GM20000 (cell line): Measurements from ENCODE around the gene PPP1R14D.

Experiments
- DNase-seq: peaks from one replicate; pipeline ENCODE4 v3.0.0; 2012; ENCODE audit warnings: low spot score
- TF ChIP-seq, protein P1 (sequence below): IDR thresholded peaks from 2 replicates; pipeline ENCODE4 v1.5.1; 2012; ENCODE audit warnings: mild to moderate bottlenecking, control low read depth; ENCODE audit errors: extremely low read depth, missing control alignments

PPP1R14D gene

DNA sequence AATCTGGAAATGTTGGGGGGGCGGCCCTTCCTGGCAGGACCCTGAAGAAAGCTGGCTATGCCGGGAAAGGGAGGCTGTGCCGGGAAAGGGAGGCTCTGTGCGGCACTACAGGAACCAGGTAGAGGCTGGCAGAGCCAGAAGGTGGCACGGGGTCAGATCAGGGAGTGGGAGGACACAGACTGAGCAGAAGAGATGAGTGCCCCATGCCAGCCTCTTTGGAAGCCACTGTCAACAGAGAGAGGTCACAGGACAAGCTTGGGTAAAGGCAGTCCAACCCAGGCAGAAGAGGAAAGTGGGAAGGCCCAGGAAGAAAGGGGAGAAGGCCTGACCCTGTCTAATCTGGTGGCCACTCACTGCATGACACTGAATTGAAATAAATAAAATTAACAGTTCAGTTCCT, 57.3 kb downstream of the PPP1R14D start:
- DNase-seq: no peak
- TF ChIP-seq, protein P1, sequence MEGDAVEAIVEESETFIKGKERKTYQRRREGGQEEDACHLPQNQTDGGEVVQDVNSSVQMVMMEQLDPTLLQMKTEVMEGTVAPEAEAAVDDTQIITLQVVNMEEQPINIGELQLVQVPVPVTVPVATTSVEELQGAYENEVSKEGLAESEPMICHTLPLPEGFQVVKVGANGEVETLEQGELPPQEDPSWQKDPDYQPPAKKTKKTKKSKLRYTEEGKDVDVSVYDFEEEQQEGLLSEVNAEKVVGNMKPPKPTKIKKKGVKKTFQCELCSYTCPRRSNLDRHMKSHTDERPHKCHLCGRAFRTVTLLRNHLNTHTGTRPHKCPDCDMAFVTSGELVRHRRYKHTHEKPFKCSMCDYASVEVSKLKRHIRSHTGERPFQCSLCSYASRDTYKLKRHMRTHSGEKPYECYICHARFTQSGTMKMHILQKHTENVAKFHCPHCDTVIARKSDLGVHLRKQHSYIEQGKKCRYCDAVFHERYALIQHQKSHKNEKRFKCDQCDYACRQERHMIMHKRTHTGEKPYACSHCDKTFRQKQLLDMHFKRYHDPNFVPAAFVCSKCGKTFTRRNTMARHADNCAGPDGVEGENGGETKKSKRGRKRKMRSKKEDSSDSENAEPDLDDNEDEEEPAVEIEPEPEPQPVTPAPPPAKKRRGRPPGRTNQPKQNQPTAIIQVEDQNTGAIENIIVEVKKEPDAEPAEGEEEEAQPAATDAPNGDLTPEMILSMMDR: no peak

DNA sequence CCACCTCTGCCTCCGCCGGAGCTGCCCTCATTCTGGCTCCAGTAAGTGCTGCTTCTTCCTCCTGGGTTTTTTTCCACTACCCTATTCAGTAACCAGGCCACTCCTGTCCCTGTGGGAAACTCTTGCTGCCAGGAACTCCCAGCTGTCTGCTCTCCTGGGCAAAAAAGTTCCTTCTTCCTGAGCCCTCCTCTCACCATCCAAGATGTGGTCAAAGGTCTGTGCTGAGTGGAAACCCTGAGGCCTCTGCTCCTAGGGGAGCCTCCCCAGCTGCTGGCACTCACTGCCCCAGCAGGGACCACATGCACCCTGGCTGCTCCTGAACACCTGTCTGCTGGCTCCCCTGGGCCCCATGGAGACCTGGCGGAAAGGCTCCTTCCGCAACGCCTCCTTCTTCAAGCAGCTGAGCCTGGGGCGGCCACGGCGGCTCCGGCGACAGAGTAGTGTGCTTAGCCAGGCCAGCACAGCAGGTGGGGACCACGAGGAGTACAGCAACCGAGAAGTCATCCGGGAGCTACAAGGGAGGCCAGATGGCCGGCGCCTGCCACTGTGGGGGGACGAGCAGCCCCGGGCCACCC, 58.3 kb downstream of the PPP1R14D start:
- DNase-seq: peak; percentile 45
- TF ChIP-seq, protein P1: no peak

DNA sequence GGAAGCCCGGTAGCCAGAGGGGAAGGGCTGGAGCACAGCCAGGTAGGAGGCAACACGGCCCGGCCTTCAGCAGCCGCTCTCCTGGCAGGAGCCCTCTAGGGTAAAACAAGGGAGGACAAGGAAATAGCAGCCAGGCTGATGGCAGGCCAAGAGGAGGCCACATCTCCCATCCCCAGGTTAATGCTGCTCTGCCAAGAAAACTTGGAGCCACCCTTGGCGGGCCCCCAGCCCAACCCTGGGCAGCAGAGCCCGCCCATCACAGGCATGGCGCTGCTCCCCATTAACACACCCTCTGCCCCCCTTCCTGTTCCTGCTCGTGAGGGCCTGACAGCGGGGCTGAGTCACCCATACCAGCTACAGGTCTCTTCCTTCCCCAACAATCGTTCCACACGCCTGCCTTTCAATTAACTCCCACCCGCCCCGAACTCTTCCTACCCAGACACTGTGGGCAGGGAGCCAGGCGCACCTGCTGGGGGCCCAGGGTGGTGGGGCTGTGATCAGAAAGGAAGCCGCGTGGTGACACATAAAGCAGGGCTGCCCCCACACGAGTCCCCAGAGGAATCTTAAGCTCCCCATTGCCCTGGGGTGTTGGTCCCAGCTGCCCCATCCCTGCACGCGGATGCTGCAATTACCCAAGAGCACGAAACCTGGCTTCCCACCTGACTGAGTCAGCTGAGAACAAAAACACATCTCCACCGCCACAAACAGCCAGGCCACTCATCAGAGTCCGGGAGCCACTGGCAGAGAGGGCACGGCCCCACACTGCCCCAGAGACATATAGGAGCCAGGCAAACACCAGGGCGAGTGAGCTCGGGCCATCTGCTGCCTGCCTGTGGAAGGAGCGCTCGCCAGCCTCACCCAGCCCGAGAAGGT, 59.0 kb downstream of the PPP1R14D start, which contains the start of gene C15orf62:
C15orf62 (plus strand) TSS at position 707 of the 873 bp plus-strand sequence. CDS start 516 bp downstream, outside the sequence.
- DNase-seq: peak; percentile 71
- TF ChIP-seq, protein P1: no peak

DNA sequence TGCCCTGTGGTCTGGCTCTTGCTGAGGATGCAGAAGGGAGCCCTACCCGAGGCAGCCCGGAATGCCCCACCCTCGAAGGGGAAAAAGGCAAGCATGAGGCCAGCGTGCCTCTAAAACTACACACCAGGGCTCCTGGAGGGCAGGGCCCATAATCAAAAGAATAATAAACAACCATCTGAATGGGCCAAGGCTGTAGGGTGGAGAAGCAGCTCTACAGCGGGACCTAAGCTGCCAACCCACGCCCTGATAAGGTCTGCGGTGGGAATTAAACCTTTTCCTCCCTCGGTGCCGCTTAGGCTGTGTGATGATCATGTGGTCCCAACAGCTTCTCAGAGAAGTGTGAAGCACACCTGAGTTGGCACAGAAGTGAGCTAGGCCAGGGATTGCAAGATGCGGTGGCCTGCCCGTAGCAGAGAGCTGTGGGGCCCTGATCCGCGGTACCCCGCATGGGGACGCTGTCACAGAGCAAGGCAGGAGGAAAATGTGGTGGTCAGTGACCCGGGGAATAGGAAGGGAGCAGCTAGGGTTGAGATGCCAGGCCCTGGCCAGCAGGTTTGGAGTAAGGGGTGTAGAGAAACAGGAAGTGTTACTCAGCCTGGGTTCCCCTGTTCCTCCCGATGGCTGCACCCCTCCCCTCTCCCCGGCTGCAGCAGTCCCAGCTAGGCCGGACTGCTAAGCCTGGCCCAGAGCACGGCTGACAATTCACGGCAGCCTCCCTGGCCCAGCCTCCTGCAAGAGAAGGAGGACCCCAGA, 59.8 kb downstream of the PPP1R14D start:
- peak; percentile 45 for DNase-seq
- TF ChIP-seq, protein P1: no peak

- DNase-seq: no peak
- TF ChIP-seq, protein P1: no peak
These were observed 60.5 kb downstream of the PPP1R14D start for GRCh38 chr15:40767838-40768500.

DNA sequence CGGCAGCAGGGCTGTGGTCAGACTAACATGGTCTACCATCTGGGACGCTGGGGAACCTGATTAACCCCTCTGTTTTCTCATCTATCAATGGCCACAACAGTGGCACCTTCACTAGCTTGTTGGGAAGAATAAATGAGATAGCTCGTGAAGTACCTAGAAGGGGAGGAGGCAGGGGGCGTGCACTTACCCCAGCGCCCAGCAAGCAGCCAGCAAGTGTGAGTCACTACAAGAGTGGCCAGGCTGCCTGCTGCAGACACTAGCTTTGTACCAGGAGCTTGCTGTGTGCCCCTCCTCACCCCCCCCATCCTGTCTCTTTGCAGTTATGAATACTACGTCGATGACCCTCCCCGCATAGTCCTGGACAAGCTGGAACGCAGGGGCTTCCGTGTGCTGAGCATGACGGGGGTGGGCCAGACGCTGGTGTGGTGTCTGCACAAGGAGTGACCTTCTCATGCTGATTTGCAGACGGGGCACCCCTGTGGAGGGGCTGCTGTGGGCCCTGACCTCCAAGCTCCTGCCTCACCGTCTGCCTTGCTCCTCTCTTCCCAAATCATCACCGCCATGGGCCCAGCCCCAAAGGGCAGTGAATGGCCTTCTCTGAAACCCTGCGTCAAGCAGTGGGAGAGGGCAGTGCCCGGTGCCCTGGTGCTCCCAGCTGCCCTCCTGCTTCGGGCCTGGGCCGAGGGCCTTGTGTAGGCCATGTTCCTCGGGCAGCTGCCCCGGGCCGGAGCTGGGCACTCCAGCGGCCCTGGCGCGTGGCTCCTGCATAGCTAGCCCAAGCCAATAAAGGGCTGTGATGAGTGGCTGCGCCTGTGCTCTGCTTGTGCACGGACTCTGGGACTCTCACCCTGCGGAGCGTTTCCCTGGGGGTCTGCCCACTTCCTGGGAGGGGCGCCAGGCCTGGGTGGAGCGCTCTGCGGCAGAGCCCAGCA, 61.3 kb downstream of the PPP1R14D start:
- TF ChIP-seq, protein P1: no peak
- DNase-seq: no peak
